ENCODE results near the gene DUSP5.

GRCh38 chr10:110539091-110539490 is 41.4 kb downstream of the DUSP5 start:
- TF ChIP-seq EGR1 (IDR thresholded peaks at IDR 0.05) (no peak), REST (IDR thresholded peaks at IDR 0.05; ENCODE audit: low read depth) (no peak), CEBPB (IDR thresholded peaks at IDR 0.05) (no peak), EP300 (IDR thresholded peaks at IDR 0.05; ENCODE audit: borderline replicate concordance) (no peak), USF1 (IDR thresholded peaks at IDR 0.05) (no peak), MAX (IDR thresholded peaks at IDR 0.05) (no peak), YY1 (IDR thresholded peaks at IDR 0.05; ENCODE audit: low read depth) (no peak)

All from Ishikawa (cell line).